ENCODE results near the gene ABCA13. TPM values are rescaled to one million over a fixed set of nuclear protein-coding genes. Genes with fewer than 3 reads are reported as not detected.

ABCA13 gene
- total RNA-seq, 4 donors from 2014 or later: under 0.01 to 0.26 (median 0.06) TPM; not detected in 1

DNA sequence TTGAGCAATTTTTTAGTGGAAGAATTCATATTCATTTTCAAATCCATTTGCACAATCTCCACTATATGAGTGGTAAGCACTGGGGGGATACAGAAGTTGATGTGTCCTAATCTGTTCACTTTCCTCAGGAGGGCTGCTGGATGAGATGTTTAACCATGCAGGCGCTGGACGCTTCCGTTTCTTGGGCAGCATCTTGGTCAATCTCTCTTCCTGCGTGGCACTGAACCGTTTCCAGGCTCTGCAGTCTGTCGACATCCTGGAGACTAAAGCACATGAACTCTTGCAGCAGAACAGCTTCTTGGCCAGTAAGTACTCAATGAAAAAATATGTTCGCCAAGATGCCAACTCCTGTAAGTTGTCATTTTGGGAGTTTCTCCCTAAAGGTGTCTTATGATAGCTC lies 179.3 kb downstream of the ABCA13 start:
- 85% methylated on average over 7 of the region's 7 CpGs for WGBS
- Histone ChIP-seq H3K36me3 (no peaks in the 10 kb centered on the region), H3K9me3 (no peaks in the 10 kb centered on the region), H3K4me1 (no peaks in the 10 kb centered on the region), H3K4me3 (no peak overlapping the region), H3K27me3 (peaks cover 0 to 4% (median 0%) of the 10 kb centered on the region in 4 donors), H3K27ac (replicated peaks in 1 of 4) (no peak overlapping the region)
- DNase-seq (ENCODE audit: extremely low spot score): no peak
- TF ChIP-seq POLR2A (IDR thresholded peaks at IDR 0.05; ENCODE audit: low read depth) (no peak), EP300 (IDR thresholded peaks at IDR 0.05) (no peak), POLR2AphosphoS5 (IDR thresholded peaks at IDR 0.05) (no peak)
- TF ChIP-seq, protein P1, sequence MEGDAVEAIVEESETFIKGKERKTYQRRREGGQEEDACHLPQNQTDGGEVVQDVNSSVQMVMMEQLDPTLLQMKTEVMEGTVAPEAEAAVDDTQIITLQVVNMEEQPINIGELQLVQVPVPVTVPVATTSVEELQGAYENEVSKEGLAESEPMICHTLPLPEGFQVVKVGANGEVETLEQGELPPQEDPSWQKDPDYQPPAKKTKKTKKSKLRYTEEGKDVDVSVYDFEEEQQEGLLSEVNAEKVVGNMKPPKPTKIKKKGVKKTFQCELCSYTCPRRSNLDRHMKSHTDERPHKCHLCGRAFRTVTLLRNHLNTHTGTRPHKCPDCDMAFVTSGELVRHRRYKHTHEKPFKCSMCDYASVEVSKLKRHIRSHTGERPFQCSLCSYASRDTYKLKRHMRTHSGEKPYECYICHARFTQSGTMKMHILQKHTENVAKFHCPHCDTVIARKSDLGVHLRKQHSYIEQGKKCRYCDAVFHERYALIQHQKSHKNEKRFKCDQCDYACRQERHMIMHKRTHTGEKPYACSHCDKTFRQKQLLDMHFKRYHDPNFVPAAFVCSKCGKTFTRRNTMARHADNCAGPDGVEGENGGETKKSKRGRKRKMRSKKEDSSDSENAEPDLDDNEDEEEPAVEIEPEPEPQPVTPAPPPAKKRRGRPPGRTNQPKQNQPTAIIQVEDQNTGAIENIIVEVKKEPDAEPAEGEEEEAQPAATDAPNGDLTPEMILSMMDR (IDR thresholded peaks at IDR 0.05): no peak
- intact Hi-C loops (cut with DNase I): no loop called here

DNA sequence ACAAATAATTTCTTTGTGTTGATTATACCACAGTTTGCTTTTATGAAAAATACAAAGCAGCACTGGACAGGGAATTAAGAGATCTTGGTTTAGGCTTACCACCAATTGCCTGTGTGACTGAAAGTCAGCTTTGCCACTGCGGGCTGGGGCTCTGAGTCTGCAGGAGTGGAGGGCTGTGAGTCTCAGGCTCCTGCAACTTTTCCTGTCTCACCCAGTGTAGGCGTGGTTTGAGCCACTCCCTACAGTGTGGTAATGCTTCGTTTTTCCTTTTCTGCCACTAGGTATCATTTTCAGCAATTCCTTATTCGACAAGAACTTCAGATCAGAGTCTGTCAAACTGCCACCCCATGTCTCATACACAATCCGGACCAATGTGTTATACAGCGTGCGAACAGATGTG lies 180.6 kb downstream of the ABCA13 start:
- no peak for DNase-seq (ENCODE audit: extremely low spot score)
- 80% methylated on average over 7 of the region's 7 CpGs for WGBS
- H3K36me3 ChIP-seq: no peaks in the 10 kb centered on the region
- intact Hi-C loops (cut with DNase I): no loop called here
- H3K4me1 ChIP-seq: no peaks in the 10 kb centered on the region
- peaks cover 0 to 4% (median 0%) of the 10 kb centered on the region in 4 donors for H3K27me3 ChIP-seq
- no peaks in the 10 kb centered on the region for H3K9me3 ChIP-seq
- TF ChIP-seq POLR2A (IDR thresholded peaks at IDR 0.05; ENCODE audit: low read depth) (no peak), POLR2AphosphoS5 (IDR thresholded peaks at IDR 0.05) (no peak), EP300 (IDR thresholded peaks at IDR 0.05) (no peak)
- TF ChIP-seq, protein P1 (IDR thresholded peaks at IDR 0.05): no peak
- no peak overlapping the region for H3K27ac ChIP-seq (replicated peaks in 1 of 4)
- no peak overlapping the region for H3K4me3 ChIP-seq

DNA sequence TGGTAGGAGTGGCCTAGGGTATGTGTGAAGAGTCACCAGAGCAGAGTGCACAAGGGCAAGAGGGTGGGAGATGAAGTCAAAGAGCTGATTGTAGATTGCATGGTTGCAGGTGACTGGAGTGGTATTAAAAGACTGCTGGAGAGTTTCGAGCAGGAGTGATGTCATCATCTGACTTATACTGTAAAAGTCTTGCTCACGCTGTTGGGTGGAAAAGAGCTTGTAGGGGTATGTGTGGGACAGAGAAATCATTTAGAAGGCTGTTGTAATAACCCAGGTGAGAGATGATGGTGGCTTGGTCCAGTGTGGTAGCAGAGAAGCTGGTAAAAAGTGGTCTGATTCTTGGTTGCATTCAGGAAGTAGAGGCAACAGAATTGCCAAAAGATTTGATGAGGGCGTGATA lies 184.1 kb downstream of the ABCA13 start:
- DNase-seq (ENCODE audit: extremely low spot score): no peak
- Histone ChIP-seq H3K27me3 (peaks cover 0 to 4% (median 0%) of the 10 kb centered on the region in 4 donors), H3K27ac (replicated peaks in 1 of 4) (no peak overlapping the region), H3K4me3 (no peak overlapping the region), H3K9me3 (no peaks in the 10 kb centered on the region), H3K36me3 (no peaks in the 10 kb centered on the region), H3K4me1 (no peaks in the 10 kb centered on the region)
- WGBS: 88% methylated on average over 3 of the region's 3 CpGs
- intact Hi-C loops (cut with DNase I): no loop called here
- TF ChIP-seq POLR2AphosphoS5 (IDR thresholded peaks at IDR 0.05): no peak
- no peak for TF ChIP-seq POLR2A (IDR thresholded peaks at IDR 0.05; ENCODE audit: low read depth)
- no peak for TF ChIP-seq EP300 (IDR thresholded peaks at IDR 0.05)
- TF ChIP-seq, protein P1 (IDR thresholded peaks at IDR 0.05): no peak

DNA sequence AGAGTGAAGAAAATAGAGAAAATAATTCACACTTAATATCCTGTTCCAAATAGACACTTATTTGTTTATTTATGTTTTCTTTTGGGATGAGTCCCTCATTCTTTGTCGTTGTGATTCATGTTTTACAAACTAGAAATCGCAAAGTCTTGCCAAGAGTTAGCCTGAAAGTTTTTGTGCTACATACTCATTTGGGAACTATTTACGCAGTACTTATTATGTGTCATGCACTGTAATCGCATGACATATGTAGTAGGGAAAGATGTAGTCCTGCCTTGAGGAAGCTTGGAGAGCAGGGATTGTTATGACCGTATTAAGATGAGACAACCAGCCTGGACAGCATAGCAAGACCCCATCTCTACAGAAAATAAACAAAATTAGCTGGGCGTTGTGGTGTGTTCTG lies 189.3 kb downstream of the ABCA13 start:
- intact Hi-C loops (cut with DNase I): no loop called here
- H3K9me3 ChIP-seq: no peaks in the 10 kb centered on the region
- WGBS: 74% methylated on average over 6 of the region's 6 CpGs
- no peaks in the 10 kb centered on the region for H3K27me3 ChIP-seq
- no peaks in the 10 kb centered on the region for H3K4me1 ChIP-seq
- DNase-seq (ENCODE audit: extremely low spot score): no peak
- H3K27ac ChIP-seq (replicated peaks in 1 of 4): no peak overlapping the region
- TF ChIP-seq EP300 (IDR thresholded peaks at IDR 0.05) (no peak), POLR2A (IDR thresholded peaks at IDR 0.05; ENCODE audit: low read depth) (no peak), POLR2AphosphoS5 (IDR thresholded peaks at IDR 0.05) (no peak)
- TF ChIP-seq, protein P1 (IDR thresholded peaks at IDR 0.05): no peak
- H3K4me3 ChIP-seq: no peak overlapping the region
- no peaks in the 10 kb centered on the region for H3K36me3 ChIP-seq

DNA sequence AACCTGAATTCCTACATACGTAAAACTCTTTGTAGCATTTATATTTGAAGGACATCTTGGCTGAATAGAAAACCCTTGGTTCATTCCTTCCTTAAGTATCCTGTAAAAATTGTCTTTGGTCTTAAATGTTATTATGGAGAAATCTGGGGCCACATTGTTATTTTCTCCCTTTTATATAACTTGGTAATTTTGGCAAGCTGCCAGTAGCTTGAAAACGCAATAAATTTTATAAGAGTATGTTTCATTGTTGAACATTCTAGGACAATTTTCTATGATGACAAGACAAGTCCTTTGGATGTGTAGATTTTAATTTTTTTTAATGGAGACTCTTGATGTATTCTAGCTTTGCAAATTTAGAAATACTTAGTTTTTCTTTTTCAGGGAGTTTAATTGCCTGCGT lies 191.9 kb downstream of the ABCA13 start:
- Histone ChIP-seq H3K4me3 (no peak overlapping the region), H3K27me3 (no peaks in the 10 kb centered on the region), H3K4me1 (no peaks in the 10 kb centered on the region), H3K36me3 (no peaks in the 10 kb centered on the region), H3K27ac (replicated peaks in 1 of 4) (no peak overlapping the region), H3K9me3 (no peaks in the 10 kb centered on the region)
- no peak for DNase-seq (ENCODE audit: extremely low spot score)
- WGBS: 29% methylated on average over 3 of the region's 3 CpGs
- intact Hi-C loops (cut with DNase I): no loop called here
- no peak for TF ChIP-seq EP300 (IDR thresholded peaks at IDR 0.05)
- no peak for TF ChIP-seq POLR2AphosphoS5 (IDR thresholded peaks at IDR 0.05)
- TF ChIP-seq, protein P1 (IDR thresholded peaks at IDR 0.05): no peak
- no peak for TF ChIP-seq POLR2A (IDR thresholded peaks at IDR 0.05; ENCODE audit: low read depth)

Data from esophagus muscularis mucosa (tissue), 4 donors.